ENCODE results near the gene CYTH1.
"Not testable (repeated sequence)": the region's sequence is repeated elsewhere in the genome, so short reads cannot be mapped to it uniquely, and the experiment has no call there.

Gene CYTH1

GRCh38 chr17:78687125-78687524 lies 94.9 kb downstream of the CYTH1 start:
- no peak for DNase-seq

- no peak for DNase-seq
Measured at GRCh38 chr17:78684026-78684425, 98.0 kb downstream of the CYTH1 start.

- DNase-seq = no peak
Measured at GRCh38 chr17:78683408-78683961, 98.6 kb downstream of the CYTH1 start.

- no peak for DNase-seq
Measured at GRCh38 chr17:78682363-78682762, 99.7 kb downstream of the CYTH1 start.

GRCh38 chr17:78680436-78680835 lies 101.6 kb downstream of the CYTH1 start:
- no peak for DNase-seq

GRCh38 chr17:78679495-78680395 lies 102.3 kb downstream of the CYTH1 start:
- no peak for DNase-seq

DNA sequence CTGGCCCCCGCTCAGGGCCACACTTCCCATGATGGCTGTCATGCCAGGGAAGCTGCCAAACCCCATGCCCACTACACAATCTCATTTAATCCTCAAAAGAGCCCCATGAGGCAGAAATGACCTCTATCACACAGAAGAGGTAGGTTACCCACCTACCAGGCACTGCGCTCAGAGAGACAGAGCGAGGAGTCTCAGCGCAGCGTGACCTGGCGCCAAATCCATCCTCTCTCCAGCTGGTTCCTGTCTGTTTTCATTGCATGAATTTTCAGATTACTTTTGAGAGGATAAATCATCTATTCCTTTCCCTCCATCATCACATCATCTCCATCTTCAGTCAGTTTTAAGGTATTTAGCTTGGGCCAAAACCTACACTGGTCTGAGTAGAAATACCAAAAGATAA lies 103.4 kb downstream of the CYTH1 start:
- no peak for DNase-seq

DNA sequence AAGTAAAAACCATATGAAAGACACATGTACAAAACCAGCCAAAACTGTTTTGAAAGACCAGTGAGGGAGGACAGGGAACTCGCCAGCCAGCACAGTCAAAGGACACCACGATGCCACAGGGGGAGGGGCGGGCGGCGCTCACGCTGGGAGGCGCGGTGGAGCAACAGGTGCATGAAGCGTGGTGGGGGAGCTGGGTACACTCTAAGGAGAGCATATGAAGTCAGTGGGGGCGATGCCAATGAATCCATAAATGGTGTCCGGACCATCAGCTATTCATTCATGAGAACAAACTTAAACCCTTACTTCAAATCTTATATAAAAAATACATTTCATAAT lies 103.9 kb downstream of the CYTH1 start:
- no peak for DNase-seq

- no peak for DNase-seq
Measured at GRCh38 chr17:78677303-78678221, 104.5 kb downstream of the CYTH1 start.

GRCh38 chr17:78676412-78677302 lies 105.4 kb downstream of the CYTH1 start:
- DNase-seq = no peak

DNA sequence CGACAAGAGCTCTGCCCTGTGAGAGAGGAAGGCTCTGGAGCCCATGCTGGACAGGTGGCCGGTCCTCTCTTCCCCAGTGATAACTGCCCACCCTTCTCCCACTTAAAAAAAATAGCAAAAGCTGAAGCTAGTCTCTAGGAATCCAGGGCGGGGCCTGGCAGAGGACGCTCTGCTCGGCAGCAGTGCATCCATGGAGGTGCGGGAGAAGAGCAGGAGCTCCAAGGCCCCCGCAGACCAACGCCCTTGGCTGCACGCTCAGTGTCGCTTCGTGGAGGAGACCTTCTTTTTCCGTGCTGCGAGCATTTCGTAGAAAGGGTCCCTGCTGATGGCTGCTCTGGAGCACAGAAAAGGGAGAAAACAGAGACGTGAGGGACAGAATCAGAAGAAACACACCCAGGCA lies 106.2 kb downstream of the CYTH1 start:
- DNase-seq = no peak

GRCh38 chr17:78675316-78675616 lies 106.8 kb downstream of the CYTH1 start:
- no peak for DNase-seq

DNA sequence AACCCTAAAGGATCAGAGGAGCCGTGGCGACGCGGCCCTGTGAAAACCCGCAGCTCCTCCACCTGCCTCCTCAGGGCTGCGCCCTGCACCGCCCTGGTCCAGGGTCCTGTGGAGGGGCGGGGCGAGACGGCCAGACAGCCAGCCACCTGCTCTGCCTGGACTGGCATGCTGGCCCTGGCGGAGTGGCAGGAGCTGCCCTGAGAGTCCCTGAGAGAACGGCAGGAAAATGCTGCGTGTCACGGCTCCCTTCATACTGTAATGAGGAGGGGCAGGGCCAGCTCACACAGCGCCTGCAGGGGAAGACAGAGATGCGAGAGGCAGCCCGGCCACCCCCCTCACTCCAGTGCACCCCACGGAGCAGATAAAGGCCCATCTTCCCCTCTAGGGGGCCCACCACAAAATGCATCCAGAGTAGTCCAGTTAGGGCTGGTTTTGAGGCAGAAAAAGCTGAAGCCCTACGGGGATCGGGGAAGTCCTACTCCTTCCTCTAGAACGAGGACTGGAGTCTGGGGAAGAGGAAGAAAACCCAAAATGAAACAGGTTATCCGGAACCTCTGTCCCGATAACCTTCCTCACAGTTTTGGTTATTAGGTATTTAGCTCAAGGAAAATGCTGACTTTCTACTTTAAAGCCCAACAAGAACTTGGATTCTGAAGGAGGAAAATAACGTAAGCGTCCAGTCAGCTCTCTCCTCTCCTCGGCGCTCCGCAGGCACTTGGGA lies 107.3 kb downstream of the CYTH1 start:
- DNase-seq = no peak

DNA sequence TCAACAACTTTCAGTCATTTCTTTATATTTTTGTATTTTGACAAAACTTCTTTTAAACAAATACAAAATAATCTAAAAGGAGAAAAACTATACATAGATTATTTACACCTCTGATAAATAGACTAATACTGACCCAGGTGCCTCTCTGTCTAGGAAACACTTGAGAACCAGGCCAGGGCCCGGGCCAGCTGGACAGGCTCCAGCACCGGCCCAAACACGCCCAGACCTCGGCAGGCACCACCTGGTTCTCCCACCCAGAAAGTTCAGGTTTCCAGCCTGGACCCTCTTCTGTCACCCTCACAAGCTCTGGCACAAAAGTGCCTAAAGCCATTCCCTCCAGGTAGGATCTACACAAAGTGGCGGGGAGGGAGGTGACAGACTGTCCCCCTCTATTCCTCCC lies 107.9 kb downstream of the CYTH1 start:
- DNase-seq = no peak

- DNase-seq = no peak
Measured at GRCh38 chr17:78673395-78673794, 108.7 kb downstream of the CYTH1 start.

DNA sequence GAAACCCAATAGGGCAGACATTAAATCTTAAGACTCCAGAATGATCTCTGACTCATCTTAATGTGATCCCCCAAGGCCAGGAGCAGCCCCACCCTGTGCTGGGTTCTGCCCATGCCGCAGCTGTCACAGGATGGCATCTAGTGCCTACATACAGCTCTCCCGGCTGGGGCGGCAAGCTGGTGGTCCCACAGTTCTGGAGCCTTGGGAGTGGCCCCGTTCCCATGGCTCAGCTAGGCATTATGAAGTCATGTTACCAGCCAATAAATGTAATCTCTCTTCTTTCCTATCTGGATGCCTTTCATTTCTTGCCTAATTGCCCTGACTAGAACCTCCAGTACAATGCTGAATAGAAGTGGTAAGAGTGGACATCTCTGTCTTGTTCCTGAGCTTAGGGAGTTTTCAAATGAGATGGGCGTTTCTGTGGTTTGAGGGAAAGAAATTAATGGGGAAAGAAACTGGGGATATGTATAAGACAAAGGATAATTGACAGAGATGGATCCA lies 109.2 kb downstream of the CYTH1 start:
- no peak for DNase-seq

DNA sequence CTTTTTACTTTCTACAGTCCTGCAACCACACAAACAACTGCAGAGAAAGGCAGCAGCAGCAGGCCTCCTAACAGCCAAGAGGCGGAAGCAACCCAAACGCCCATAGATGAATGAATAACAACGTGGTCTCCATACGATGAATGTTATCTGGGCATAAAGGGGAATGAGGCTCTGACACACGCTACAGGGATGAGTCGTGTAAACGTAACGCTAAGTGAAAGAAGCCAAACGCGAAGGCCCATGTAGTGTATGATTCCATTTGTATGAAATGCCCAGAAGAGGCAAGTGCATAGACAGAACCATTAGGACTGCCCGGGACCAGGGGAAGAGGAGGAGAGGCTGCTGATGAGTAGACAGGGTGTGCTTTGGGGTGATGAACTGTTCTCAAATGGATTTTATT lies 110.1 kb downstream of the CYTH1 start:
- no peak for DNase-seq

DNA sequence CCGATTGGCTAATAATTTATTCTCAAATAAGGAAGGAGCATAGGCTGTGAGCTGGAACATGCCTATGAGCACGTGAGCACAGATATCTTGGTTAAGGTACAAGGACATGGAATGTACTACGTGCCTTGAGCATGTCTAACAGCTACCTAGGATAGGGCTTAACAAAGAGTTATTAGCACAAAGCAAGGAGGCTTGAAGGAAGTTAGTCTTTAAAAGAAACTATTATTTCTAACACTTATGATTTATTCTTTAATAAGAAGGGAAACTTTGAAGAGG lies 110.4 kb downstream of the CYTH1 start:
- not testable (repeated sequence) for DNase-seq

- no peak for DNase-seq
Measured at GRCh38 chr17:78670850-78671725, 111.0 kb downstream of the CYTH1 start.

DNA sequence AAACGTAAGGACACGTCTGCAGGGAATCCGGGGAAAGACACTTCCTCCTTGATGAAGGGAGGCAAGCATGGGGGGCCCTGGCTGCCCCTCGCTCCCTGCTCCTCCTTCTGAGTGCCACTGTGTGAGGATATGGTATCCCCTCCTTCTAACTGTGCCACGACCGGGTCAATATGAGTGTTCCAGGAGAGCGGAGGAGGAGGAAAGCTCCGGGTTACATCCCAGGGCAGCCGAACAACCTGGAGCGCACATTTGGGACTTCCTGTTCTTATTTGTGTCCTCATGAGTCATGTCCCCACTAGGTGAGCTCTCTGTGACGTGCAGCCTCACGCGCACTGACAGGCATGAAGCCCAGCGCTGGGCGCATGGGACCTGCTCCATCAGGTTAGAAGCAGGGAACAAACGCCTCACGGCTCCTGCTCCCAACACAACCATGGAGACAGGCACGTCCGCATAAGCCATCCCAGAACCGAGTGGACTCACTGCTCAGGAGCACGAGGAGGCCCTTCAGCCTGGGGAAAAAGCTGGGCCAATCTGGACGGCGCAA lies 112.0 kb downstream of the CYTH1 start:
- DNase-seq = no peak

Data from CD4-positive, alpha-beta T cell treated with Interleukin-17A for 1 hour (primary cell).